Ovary (tissue), 9 donors: ENCODE measurements around the gene APOBEC3H. TPM values are rescaled to one million over a fixed set of nuclear protein-coding genes. Genes with fewer than 3 reads are reported as not detected.
"Not testable (repeated sequence)": the region's sequence is repeated elsewhere in the genome, so short reads cannot be mapped to it uniquely, and the experiment has no call there.

ENCODE experiments used
- DNase-seq, 5 donors: peaks; one replicate each; pipeline ENCODE4 v3.0.0-alpha.2; 2019 to 2020
- H3K27ac ChIP-seq, 2 donors: fragments of 200-600 bp; one replicate each; pipeline versions ENCODE4 v1.5.1 to v1.8.0; 2019 to 2022
- H3K27me3 ChIP-seq: fragments of 200-600 bp; one replicate; pipeline ENCODE4 v1.8.0; 2022
- H3K36me3 ChIP-seq: fragments of 200-600 bp; sonication (generic); one replicate; pipeline ENCODE4 v1.5.1; 2019
- H3K4me1 ChIP-seq: one replicate; pipeline ENCODE4 v1.8.1; 2013; ENCODE audit warnings: mild to moderate bottlenecking, moderate library complexity; ENCODE audit not compliant: insufficient read depth
- H3K4me3 ChIP-seq: fragments of 200-600 bp; sonication (generic); one replicate; pipeline ENCODE4 v1.5.1; 2017
- H3K9me3 ChIP-seq, 2 donors: fragments of 200-600 bp in 1 of 2; sonication (generic) in 1 of 2; one replicate each; pipeline versions ENCODE4 v1.5.1 to v1.8.1; 2013 to 2019; ENCODE audit warnings: mild to moderate bottlenecking in 1 of 2, moderate library complexity in 1 of 2
- EP300 ChIP-seq: sonication (generic); formaldehyde crosslinking; IDR thresholded peaks from one replicate; pipeline ENCODE4 v1.6.1; 2017; ENCODE audit warnings: antibody characterized with exemption
- POLR2A ChIP-seq: fragments of 450-650 bp; IDR thresholded peaks from one replicate; pipeline ENCODE4 v1.6.1; 2017; ENCODE audit warnings: antibody characterized with exemption, mild to moderate bottlenecking, moderate library complexity
- WGBS, 3 donors: extraction: QIAGEN DNeasy Blood & Tissue Kit in 1 of 3; methylation state at CpG; one replicate each; pipeline versions ENCODE4 v1.1.5 to v1.1.7; 2013 to 2017; 5-methylcytosine and 5-hydroxymethylcytosine counted together
- intact Hi-C, 4 donors: fragments of 100-400 bp; cut with DNase I; formaldehyde crosslinking; loops; one replicate each; pipeline versions ENCODE4 v1.11.0 to v1.15.1; 2022 to 2023
- polyA plus RNA-seq, 2 donors: library from polyadenylated mRNA; stranded (reverse); fragments of 200-250 nt in 1 of 2; fragments of 350-450 nt in 1 of 2; fragmentation: Illumina TruSeq in 1 of 2; extraction: RNeasy Lipid Tissue Mini Kit (QIAGEN cat#74804) in 1 of 2; gene quantifications; one replicate each; pipeline ENCODE4 v1.2.3, GENCODE V29; 2013 to 2014
- total RNA-seq, 7 donors: library from RNA; depleted of rRNA in 2 of 7; stranded (reverse); fragments of >200 nt in 2 of 7; fragmentation: NEBNext Ultra II Directional in 3 of 7; extraction: Animal tissue kit (Norgen Biotek cat#: 25700) in 3 of 7; gene quantifications; one replicate each; pipeline versions ENCODE4 v1.1.0 to v1.2.4, GENCODE V29; 2016 to 2023
- TF ChIP-seq, protein P1 (sequence below), 3 donors: fragments of 450-650 bp in 2 of 3; fragments of 200-600 bp in 1 of 3; IDR thresholded peaks; one replicate each; pipeline versions ENCODE4 v1.5.1 to v1.8.0; 2016 to 2022; ENCODE audit warnings: antibody characterized with exemption in 3 of 3, mild to moderate bottlenecking in 1 of 3
- donor health status: DM: no; HTN: no; CAD: no; lungs with moderate emphysema.
- donor health status: DM: no; HTN: no; CAD: no.
- donor health status: Bipolar disorder and iron deficiency.
- donor health status: DM: yes; HTN: yes; CAD: no.
- donor health status: DM: no; HTN: no; CAD: no.
- donor health status: DM: yes; HTN: yes; CAD: no.

Gene APOBEC3H
- total and polyA plus RNA-seq, 9 donors: 0.23 to 0.97 (median 0.31) TPM; not detected in 6

- WGBS, 3 donors: 22 to 36% (median 27%) methylated on average over 12 to 13 of the region's 13 CpGs
- intact Hi-C loops: no loop called here
- H3K36me3 ChIP-seq: no peaks in the 10 kb centered on the region
- no peaks in the 10 kb centered on the region for H3K27me3 ChIP-seq
- no peak overlapping the region for H3K4me3 ChIP-seq
- no peak for DNase-seq
- H3K9me3 ChIP-seq: no peaks in the 10 kb centered on the region
- H3K4me1 ChIP-seq: no peaks in the 10 kb centered on the region
- no peak for TF ChIP-seq POLR2A
- TF ChIP-seq, protein P1, sequence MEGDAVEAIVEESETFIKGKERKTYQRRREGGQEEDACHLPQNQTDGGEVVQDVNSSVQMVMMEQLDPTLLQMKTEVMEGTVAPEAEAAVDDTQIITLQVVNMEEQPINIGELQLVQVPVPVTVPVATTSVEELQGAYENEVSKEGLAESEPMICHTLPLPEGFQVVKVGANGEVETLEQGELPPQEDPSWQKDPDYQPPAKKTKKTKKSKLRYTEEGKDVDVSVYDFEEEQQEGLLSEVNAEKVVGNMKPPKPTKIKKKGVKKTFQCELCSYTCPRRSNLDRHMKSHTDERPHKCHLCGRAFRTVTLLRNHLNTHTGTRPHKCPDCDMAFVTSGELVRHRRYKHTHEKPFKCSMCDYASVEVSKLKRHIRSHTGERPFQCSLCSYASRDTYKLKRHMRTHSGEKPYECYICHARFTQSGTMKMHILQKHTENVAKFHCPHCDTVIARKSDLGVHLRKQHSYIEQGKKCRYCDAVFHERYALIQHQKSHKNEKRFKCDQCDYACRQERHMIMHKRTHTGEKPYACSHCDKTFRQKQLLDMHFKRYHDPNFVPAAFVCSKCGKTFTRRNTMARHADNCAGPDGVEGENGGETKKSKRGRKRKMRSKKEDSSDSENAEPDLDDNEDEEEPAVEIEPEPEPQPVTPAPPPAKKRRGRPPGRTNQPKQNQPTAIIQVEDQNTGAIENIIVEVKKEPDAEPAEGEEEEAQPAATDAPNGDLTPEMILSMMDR (IDR thresholded peaks at IDR 0.05): no peak
- no peak for TF ChIP-seq EP300
- H3K27ac ChIP-seq: peak overlapping the region in 1 of 2 donors; percentile 11
These were observed 28.8 kb upstream of the APOBEC3H start for GRCh38 chr22:39068033-39068785.

DNA sequence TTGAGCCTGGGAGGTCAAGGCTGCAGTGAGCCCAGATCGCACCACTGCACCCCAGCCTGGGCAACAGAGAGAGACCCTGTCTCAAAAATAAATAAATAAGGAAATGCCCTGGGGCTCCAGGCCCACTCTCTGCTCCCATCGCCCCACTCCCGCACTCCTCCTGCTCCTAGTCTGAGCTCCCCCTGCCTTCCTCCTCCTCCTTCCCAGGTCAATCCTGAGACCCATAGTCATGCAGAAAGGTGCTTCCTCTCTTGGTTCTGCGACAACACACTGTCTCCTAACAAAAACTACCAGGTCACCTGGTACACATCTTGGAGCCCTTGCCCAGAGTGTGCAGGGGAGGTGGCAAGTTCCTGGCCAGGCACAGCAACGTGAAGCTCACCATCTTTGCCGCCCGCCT lies 26.9 kb upstream of the APOBEC3H start:
- Histone ChIP-seq H3K27ac (no peak overlapping the region), H3K4me3 (no peak overlapping the region), H3K36me3 (no peaks in the 10 kb centered on the region), H3K27me3 (no peaks in the 10 kb centered on the region), H3K9me3 (no peaks in the 10 kb centered on the region), H3K4me1 (no peaks in the 10 kb centered on the region)
- no peak for TF ChIP-seq POLR2A
- TF ChIP-seq, protein P1 (IDR thresholded peaks at IDR 0.05): no peak
- no peak for TF ChIP-seq EP300
- WGBS, 3 donors: 93 to 94% (median 93%) methylated on average over 7 of the region's 7 CpGs
- no peak for DNase-seq
- intact Hi-C loops: no loop called here

DNA sequence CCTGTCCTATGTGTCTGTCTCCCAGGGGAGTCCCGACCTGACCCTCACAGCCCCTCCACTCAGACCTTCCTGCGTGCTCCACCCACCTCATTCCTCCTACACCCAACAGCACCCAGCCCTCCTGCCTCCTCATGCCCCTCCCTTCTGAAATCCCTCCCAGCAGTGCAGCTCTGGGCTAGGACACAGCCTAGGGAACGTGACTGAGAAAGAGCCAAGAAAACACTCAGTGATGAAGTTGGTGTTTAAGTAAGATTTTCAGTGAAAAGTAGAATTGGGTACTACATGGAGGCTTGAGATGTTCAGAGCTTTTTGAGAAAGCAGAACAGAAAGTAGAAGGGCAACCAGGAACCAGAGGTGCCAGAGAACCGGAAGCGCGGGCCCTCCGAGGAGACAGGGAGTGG lies 24.5 kb upstream of the APOBEC3H start:
- H3K9me3 ChIP-seq, H3K27me3 ChIP-seq, H3K4me1 ChIP-seq: not testable (repeated sequence)

GRCh38 chr22:39073981-39074380 lies 23.1 kb upstream of the APOBEC3H start:
- H3K27ac ChIP-seq: no peak overlapping the region
- peaks cover 11% of the 10 kb centered on the region for H3K4me1 ChIP-seq
- TF ChIP-seq POLR2A: no peak
- TF ChIP-seq, protein P1 (IDR thresholded peaks at IDR 0.05): no peak
- TF ChIP-seq EP300: no peak
- H3K9me3 ChIP-seq: no peaks in the 10 kb centered on the region
- DNase-seq: no peak
- H3K27me3 ChIP-seq: no peaks in the 10 kb centered on the region
- H3K4me3 ChIP-seq: no peak overlapping the region
- no peaks in the 10 kb centered on the region for H3K36me3 ChIP-seq
- 45 to 60% (median 50%) methylated on average over 2 of the region's 2 CpGs for WGBS, 3 donors
- intact Hi-C loops: no loop called here

More for the DNA sequence above, 24.5 kb upstream of the APOBEC3H start:
- intact Hi-C loops, H3K4me3 ChIP-seq, DNase-seq, H3K36me3 ChIP-seq, H3K27ac ChIP-seq: not testable (repeated sequence)
- 73 to 88% (median 74%) methylated on average over 7 of the region's 7 CpGs for WGBS, 3 donors

DNA sequence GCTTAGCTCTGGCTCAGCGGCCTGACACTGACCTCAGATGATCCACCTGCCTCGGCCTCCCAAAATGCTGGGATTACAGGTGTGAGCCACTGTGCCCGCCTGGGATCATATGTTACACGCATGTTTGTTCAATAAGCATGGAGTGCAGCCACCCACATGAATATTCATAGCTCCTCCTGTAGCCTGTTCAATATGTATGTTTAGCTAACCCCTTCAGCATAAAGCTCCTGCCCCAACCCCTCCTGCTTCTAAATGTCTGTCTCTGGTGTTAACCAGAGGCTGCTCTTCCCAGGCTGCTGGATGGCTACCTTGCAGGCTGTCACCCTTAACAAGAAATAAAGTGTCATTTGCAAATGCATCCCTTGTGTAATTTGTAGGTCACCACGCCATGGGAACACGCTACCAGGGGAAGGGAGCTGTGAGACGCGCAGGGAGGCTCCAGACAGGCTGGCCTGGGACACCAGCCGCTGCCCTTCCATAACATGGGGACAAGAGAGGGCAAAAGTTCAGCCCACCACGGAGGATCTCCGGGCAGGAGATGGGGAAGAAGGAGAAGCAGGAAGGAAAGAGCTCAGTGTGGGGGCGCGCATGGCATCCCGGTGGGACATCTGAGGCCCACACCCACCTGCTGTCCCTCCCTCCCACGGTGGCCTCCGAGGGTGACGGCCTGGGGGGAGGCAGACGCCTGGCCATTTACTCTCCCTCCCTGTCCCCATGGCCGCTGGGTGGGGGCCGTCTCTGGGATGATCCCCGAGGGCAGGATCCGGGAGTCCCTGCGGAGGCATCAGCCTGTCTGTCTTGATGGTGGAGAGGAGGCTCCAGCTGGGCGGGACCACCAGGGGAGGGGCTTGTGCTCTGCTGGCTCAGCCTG lies 20.7 kb upstream of the APOBEC3H start:
- DNase-seq, H3K36me3 ChIP-seq, intact Hi-C loops, H3K9me3 ChIP-seq, H3K27me3 ChIP-seq: not testable (repeated sequence)
- WGBS, 3 donors: 33 to 42% (median 34%) methylated on average over 20 to 24 of the region's 24 CpGs
- Histone ChIP-seq H3K27ac (peak overlapping the region in 1 of 2 donors; percentile 90), H3K4me1 (peaks cover 13% of the 10 kb centered on the region), H3K4me3 (peak overlapping the region; percentile 16)

DNA sequence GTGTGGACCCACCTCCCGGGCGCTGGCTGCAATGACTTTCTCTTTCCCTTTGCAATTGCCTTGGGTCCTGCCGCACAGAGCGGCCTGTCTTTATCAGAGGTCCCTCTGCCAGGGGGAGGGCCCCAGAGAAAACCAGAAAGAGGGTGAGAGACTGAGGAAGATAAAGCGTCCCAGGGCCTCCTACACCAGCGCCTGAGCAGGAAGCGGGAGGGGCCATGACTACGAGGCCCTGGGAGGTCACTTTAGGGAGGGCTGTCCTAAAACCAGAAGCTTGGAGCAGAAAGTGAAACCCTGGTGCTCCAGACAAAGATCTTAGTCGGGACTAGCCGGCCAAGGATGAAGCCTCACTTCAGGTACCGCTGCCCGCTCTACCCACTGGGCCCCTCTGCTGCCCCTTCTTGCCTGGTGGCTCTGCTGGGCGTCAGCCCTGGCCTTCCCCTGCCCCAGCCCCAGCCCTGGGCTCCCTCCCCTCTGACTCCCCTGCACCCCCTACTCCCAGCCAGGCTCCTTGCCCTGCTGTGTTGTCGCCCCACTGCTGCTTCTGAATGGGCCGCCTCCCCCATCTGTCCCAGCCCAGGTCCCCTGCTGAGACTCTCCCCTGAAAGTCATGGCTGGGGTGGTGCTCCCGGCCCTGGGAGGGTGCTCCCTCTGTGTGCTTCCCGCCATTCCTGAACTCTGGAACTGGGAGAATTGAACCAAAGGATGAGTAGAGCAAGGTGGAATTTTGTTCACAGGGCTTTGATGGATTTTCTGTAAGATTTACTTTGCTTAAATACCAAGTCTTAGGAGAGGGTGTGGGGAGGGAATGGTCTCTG lies 19.8 kb upstream of the APOBEC3H start, which contains the start of gene APOBEC3G:
TSS of gene APOBEC3G (plus strand) at position 250 of the 815 bp plus-strand sequence. CDS start at position 337, 87 bp downstream.
- WGBS, 3 donors: 8 to 22% (median 13%) methylated on average over 12 to 14 of the region's 17 CpGs
- peaks cover 13% of the 10 kb centered on the region for H3K4me1 ChIP-seq
- intact Hi-C loops, H3K36me3 ChIP-seq, H3K27me3 ChIP-seq, H3K9me3 ChIP-seq: not testable (repeated sequence)
- DNase-seq: peak; percentile 49 to 68 (median 59)
- H3K27ac ChIP-seq: peak within 1 kb of the TSS; percentile 79 to 90
- peak within 1 kb of the TSS; percentile 37 for H3K4me3 ChIP-seq

- H3K9me3 ChIP-seq, H3K27me3 ChIP-seq, H3K36me3 ChIP-seq, intact Hi-C loops, DNase-seq: not testable (repeated sequence)
- Histone ChIP-seq H3K27ac (peak overlapping the region; percentile 79 to 90), H3K4me1 (peaks cover 13% of the 10 kb centered on the region), H3K4me3 (peak overlapping the region; percentile 37)
- WGBS, 3 donors: 83 to 93% (median 87%) methylated on average over 12 of the region's 12 CpGs
These were observed 19.1 kb upstream of the APOBEC3H start for GRCh38 chr22:39077912-39078311.
